Neuronal stem cell (in vitro differentiated cells): ENCODE measurements around the gene CCS.
A peak's percentile ranks its signal among the peaks of the same experiment; 100 is the strongest.

Experiments used
- DNase-seq: peaks from one replicate; pipeline ENCODE4 v3.0.0-alpha.2; 2013; ENCODE audit warnings: low spot score
- H2AFZ ChIP-seq: one replicate; pipeline ENCODE4 v1.6.1; 2013; ENCODE audit warnings: mild to moderate bottlenecking, low read length, inconsistent platforms
- H2AK5ac ChIP-seq: 2 replicates; pipeline ENCODE4 v1.6.1; 2013; ENCODE audit warnings: low read depth, mild to moderate bottlenecking, inconsistent platforms, low read length, moderate library complexity, mixed read lengths
- H2BK120ac ChIP-seq: 2 replicates; pipeline ENCODE4 v1.6.1; 2013; ENCODE audit warnings: low read depth, mild to moderate bottlenecking, inconsistent platforms, low read length, moderate library complexity, mixed read lengths
- H2BK12ac ChIP-seq: one replicate; pipeline ENCODE4 v1.6.1; 2013; ENCODE audit warnings: low read length, inconsistent platforms
- H2BK15ac ChIP-seq: 2 replicates; pipeline ENCODE4 v1.6.1; 2013; ENCODE audit warnings: mild to moderate bottlenecking, low read length, inconsistent platforms, mixed read lengths
- H2BK5ac ChIP-seq: one replicate; pipeline ENCODE4 v1.6.1; 2013; ENCODE audit warnings: inconsistent platforms, mild to moderate bottlenecking, low read length, moderate library complexity
- H3K14ac ChIP-seq: one replicate; pipeline ENCODE4 v1.6.1; 2013; ENCODE audit warnings: low read length, inconsistent platforms
- H3K18ac ChIP-seq: 2 replicates; pipeline ENCODE4 v1.6.1; 2013; ENCODE audit warnings: low read length, inconsistent platforms
- H3K23ac ChIP-seq: 2 replicates; pipeline ENCODE4 v1.6.1; 2013; ENCODE audit warnings: low read depth, mild to moderate bottlenecking, mixed read lengths, low read length, inconsistent platforms; ENCODE audit not compliant: poor library complexity
- H3K27ac ChIP-seq: replicated peaks from 3 replicates; pipeline ENCODE4 v1.5.1; 2013; ENCODE audit warnings: low read length, inconsistent platforms
- H3K27me3 ChIP-seq, 3 experiments: 2 replicates each; pipeline ENCODE4 v1.6.1; 2013; ENCODE audit warnings: low read length in 3 of 3, mild to moderate bottlenecking in 2 of 3, inconsistent platforms in 1 of 3, low read depth in 1 of 3, mixed read lengths in 1 of 3, moderate library complexity in 1 of 3; ENCODE audit not compliant: control insufficient read depth in 3 of 3, insufficient read depth in 3 of 3
- H3K36me3 ChIP-seq, 2 donors: replicated peaks in 1 of 2; 2 replicates each; pipeline ENCODE4 v1.6.1; 2013; ENCODE audit warnings: low read length in 2 of 2; ENCODE audit not compliant: control insufficient read depth in 2 of 2, insufficient read depth in 2 of 2
- H3K4ac ChIP-seq: 2 replicates; pipeline ENCODE4 v1.6.1; 2013; ENCODE audit warnings: inconsistent platforms, mild to moderate bottlenecking, low read length, moderate library complexity
- H3K4me1 ChIP-seq, 2 donors: 1 replicate in 1 of 2; 2 replicates in 1 of 2; pipeline ENCODE4 v1.6.1; 2013; ENCODE audit warnings: low read length in 2 of 2, low read depth in 1 of 2; ENCODE audit not compliant: control insufficient read depth in 2 of 2, insufficient read depth in 1 of 2
- H3K4me2 ChIP-seq: one replicate; pipeline ENCODE4 v1.6.1; 2013; ENCODE audit warnings: mild to moderate bottlenecking, low read length, inconsistent platforms; ENCODE audit not compliant: insufficient read depth, poor library complexity, severe bottlenecking
- H3K4me3 ChIP-seq, 2 donors: 2 replicates each; pipeline ENCODE4 v1.5.1; 2013; ENCODE audit warnings: low read length in 2 of 2, mild to moderate bottlenecking in 2 of 2, inconsistent platforms in 1 of 2, moderate library complexity in 1 of 2
- H3K79me1 ChIP-seq: one replicate; pipeline ENCODE4 v1.6.1; 2013; ENCODE audit warnings: low read depth, mild to moderate bottlenecking, inconsistent platforms, low read length, moderate library complexity
- H3K9ac ChIP-seq: one replicate; pipeline ENCODE4 v1.6.1; 2013; ENCODE audit warnings: mild to moderate bottlenecking, low read depth, low read length, inconsistent platforms; ENCODE audit not compliant: poor library complexity
- H3K9me3 ChIP-seq, 2 donors: replicated peaks in 1 of 2; 2 replicates each; pipeline versions ENCODE3 to v1.6.1; 2013; ENCODE audit warnings: low read length in 2 of 2, mild to moderate bottlenecking in 2 of 2, inconsistent platforms in 1 of 2, low read depth in 1 of 2, mixed read lengths in 1 of 2, moderate library complexity in 1 of 2; ENCODE audit not compliant: control insufficient read depth in 2 of 2, insufficient read depth in 1 of 2
- H4K8ac ChIP-seq: one replicate; pipeline ENCODE4 v1.6.1; 2013; ENCODE audit warnings: low read depth, mild to moderate bottlenecking, inconsistent platforms, low read length, moderate library complexity
- H4K91ac ChIP-seq: one replicate; pipeline ENCODE4 v1.6.1; 2013; ENCODE audit warnings: low read length, low read depth, mild to moderate bottlenecking, inconsistent platforms; ENCODE audit not compliant: poor library complexity
- WGBS, 2 donors: extraction: QIAGEN DNeasy Blood & Tissue Kit; methylation state at CpG; one replicate each; pipeline ENCODE4 v1.1.7; 2013; ENCODE audit warnings: missing lambda C conversion rate in 2 of 2, mixed read lengths in 1 of 2; ENCODE audit not compliant: insufficient read length in 2 of 2, insufficient replicate concordance in 1 of 2; ENCODE audit errors: extremely low coverage in 2 of 2; 5-methylcytosine and 5-hydroxymethylcytosine counted together

The CCS gene

GRCh38 chr11:66589996-66590675, 2.8 kb upstream of the CCS start:
- Histone ChIP-seq H3K9me3 (peaks cover 19 to 21% of the 10 kb centered on the region in 2 donors), H3K14ac (no peak overlapping the region), H3K27me3 (no peaks in the 10 kb centered on the region), H2BK12ac (no peak overlapping the region), H3K23ac (no peak overlapping the region), H4K8ac (no peak overlapping the region), H3K27ac (no peak overlapping the region), H3K4me1 (peaks cover 8 to 11% of the 10 kb centered on the region in 2 donors), H3K36me3 (no peaks in the 10 kb centered on the region), H2BK5ac (no peak overlapping the region), H3K4me2 (no peak overlapping the region), H4K91ac (no peak overlapping the region), H3K18ac (no peak overlapping the region), H3K4ac (no peak overlapping the region), H2BK120ac (no peak overlapping the region), H2BK15ac (no peak overlapping the region), H2AK5ac (no peak overlapping the region), H3K9ac (no peak overlapping the region), H2AFZ (no peak overlapping the region), H3K79me1 (peaks cover 4% of the 10 kb centered on the region), H3K4me3 (no peak overlapping the region)
- WGBS, 2 donors: no CpG with 5 or more reads among the region's 7 CpGs
- DNase-seq: no peak

GRCh38 chr11:66591175-66591574, 1.8 kb upstream of the CCS start:
- H2AK5ac ChIP-seq: no peak overlapping the region
- no peak overlapping the region for H4K8ac ChIP-seq
- no peak overlapping the region for H2BK120ac ChIP-seq
- H3K18ac ChIP-seq: no peak overlapping the region
- no peak overlapping the region for H3K9ac ChIP-seq
- H3K27me3 ChIP-seq: no peaks in the 10 kb centered on the region
- no peak overlapping the region for H3K14ac ChIP-seq
- H2BK15ac ChIP-seq: no peak overlapping the region
- H3K4me3 ChIP-seq: no peak overlapping the region
- no peak overlapping the region for H3K4me2 ChIP-seq
- H3K4me1 ChIP-seq: peaks cover 11 to 16% of the 10 kb centered on the region in 2 donors
- no peak overlapping the region for H2BK12ac ChIP-seq
- H2BK5ac ChIP-seq: no peak overlapping the region
- no peak for DNase-seq
- no peak overlapping the region for H2AFZ ChIP-seq
- H3K23ac ChIP-seq: no peak overlapping the region
- H3K79me1 ChIP-seq: peaks cover 4% of the 10 kb centered on the region
- H3K27ac ChIP-seq: no peak overlapping the region
- H3K9me3 ChIP-seq: peaks cover 19 to 21% of the 10 kb centered on the region in 2 donors
- no peak overlapping the region for H3K4ac ChIP-seq
- WGBS, 2 donors: no CpG with 5 or more reads among the region's 2 CpGs
- no peak overlapping the region for H4K91ac ChIP-seq
- H3K36me3 ChIP-seq: peaks cover 0 to 6% of the 10 kb centered on the region in 2 donors

- Histone ChIP-seq H3K4me2 (peak overlapping the region; percentile 68), H3K4me1 (peaks cover 11 to 16% of the 10 kb centered on the region in 2 donors), H3K36me3 (peaks cover 2 to 12% of the 10 kb centered on the region in 2 donors), H2BK5ac (peak overlapping the region; percentile 35), H3K18ac (peak overlapping the region; percentile 98), H3K9me3 (peaks cover 21% of the 10 kb centered on the region in 2 donors), H3K9ac (peak overlapping the region; percentile 91), H4K8ac (peak overlapping the region; percentile 94), H3K27me3 (no peaks in the 10 kb centered on the region), H2BK120ac (no peak overlapping the region), H2AK5ac (peak overlapping the region; percentile 41), H2BK12ac (no peak overlapping the region), H3K4ac (peak overlapping the region; percentile 92), H3K4me3 (peak overlapping the region; percentile 73 to 81), H4K91ac (no peak overlapping the region), H3K79me1 (peaks cover 6% of the 10 kb centered on the region), H2AFZ (peak overlapping the region; percentile 89), H3K27ac (no peak overlapping the region), H3K23ac (peak overlapping the region; percentile 87), H3K14ac (peak overlapping the region; percentile 100), H2BK15ac (peak overlapping the region; percentile 65)
- DNase-seq: no peak
- no CpG with 5 or more reads among the region's 12 CpGs for WGBS, 2 donors
Observed at GRCh38 chr11:66593303-66593635, 284 bp downstream of the CCS start.

GRCh38 chr11:66593650-66594049, 665 bp downstream of the CCS start:
- H3K4me2 ChIP-seq: peak overlapping the region; percentile 68
- H2BK5ac ChIP-seq: peak overlapping the region; percentile 35
- peaks cover 21% of the 10 kb centered on the region in 2 donors for H3K9me3 ChIP-seq
- H3K14ac ChIP-seq: peak overlapping the region; percentile 100
- H3K18ac ChIP-seq: peak overlapping the region; percentile 98
- H2BK120ac ChIP-seq: no peak overlapping the region
- no peak for DNase-seq
- no peak overlapping the region for H4K91ac ChIP-seq
- H2BK15ac ChIP-seq: peak overlapping the region; percentile 65
- peak overlapping the region; percentile 94 for H4K8ac ChIP-seq
- no peaks in the 10 kb centered on the region for H3K27me3 ChIP-seq
- no peak overlapping the region for H3K4ac ChIP-seq
- WGBS, 2 donors: no CpG with 5 or more reads among the region's 7 CpGs
- no peak overlapping the region for H3K23ac ChIP-seq
- H3K27ac ChIP-seq: no peak overlapping the region
- H3K79me1 ChIP-seq: peaks cover 6% of the 10 kb centered on the region
- peaks cover 2 to 13% of the 10 kb centered on the region in 2 donors for H3K36me3 ChIP-seq
- peak overlapping the region; percentile 41 for H2AK5ac ChIP-seq
- H3K4me1 ChIP-seq: peaks cover 11 to 16% of the 10 kb centered on the region in 2 donors
- peak overlapping the region; percentile 89 for H2AFZ ChIP-seq
- H2BK12ac ChIP-seq: no peak overlapping the region
- H3K4me3 ChIP-seq: peak overlapping the region; percentile 73 to 81
- peak overlapping the region; percentile 91 for H3K9ac ChIP-seq
